SK-N-SH (cell line): ENCODE data around the gene RNF151.

Source experiments
- CHD2 ChIP-seq: fragments of 150-350 bp; IDR thresholded peaks from 2 replicates; pipeline ENCODE4 v1.6.1; 2018; ENCODE audit warnings: low read length; ENCODE audit not compliant: partially characterized antibody
- CTCF ChIP-seq: fragments of 200-600 bp; sonication (generic); IDR thresholded peaks from 2 replicates; pipeline ENCODE4 v1.6.1; 2017; ENCODE audit warnings: antibody characterized with exemption, mild to moderate bottlenecking, moderate library complexity
- EP300 ChIP-seq, 2 experiments: IDR thresholded peaks; 2 replicates each; pipeline versions ENCODE4 v1.4.0 to v1.6.1; 2012; ENCODE audit warnings: borderline replicate concordance in 1 of 2, low read depth in 1 of 2, low read length in 1 of 2
- EZH2phosphoT487 ChIP-seq: fragments of 200-600 bp; sonication (generic); IDR thresholded peaks from 2 replicates; pipeline ENCODE4 v1.6.1; 2017; ENCODE audit warnings: low read depth, mixed run types, mild to moderate bottlenecking, antibody characterized with exemption, moderate library complexity, borderline replicate concordance
- GABPA ChIP-seq: IDR thresholded peaks from 2 replicates; pipeline ENCODE4 v1.4.0; 2012; ENCODE audit warnings: low read depth, mild to moderate bottlenecking
- MAX ChIP-seq: IDR thresholded peaks from 2 replicates; pipeline ENCODE4 v1.4.0; 2012; ENCODE audit warnings: low read depth
- MEF2A ChIP-seq: IDR thresholded peaks from 2 replicates; pipeline ENCODE4 v1.4.0; 2012; ENCODE audit warnings: low read depth, borderline replicate concordance
- MXI1 ChIP-seq: IDR thresholded peaks from 2 replicates; pipeline ENCODE4 v1.6.1; 2012; ENCODE audit warnings: mild to moderate bottlenecking, low read depth, low read length, improper control_type of control experiment
- POLR2AphosphoS5 ChIP-seq: IDR thresholded peaks from 2 replicates; pipeline ENCODE4 v1.6.1; 2012; ENCODE audit warnings: low read depth, low read length
- RAD21 ChIP-seq: IDR thresholded peaks from 2 replicates; pipeline ENCODE4 v1.6.1; 2012; ENCODE audit warnings: mild to moderate bottlenecking, low read length
- REST ChIP-seq: IDR thresholded peaks from 2 replicates; pipeline ENCODE4 v1.6.1; 2012; ENCODE audit warnings: mild to moderate bottlenecking, low read depth, low read length, moderate library complexity
- YY1 ChIP-seq: IDR thresholded peaks from 2 replicates; pipeline ENCODE4 v1.4.0; 2012; ENCODE audit warnings: low read depth, mild to moderate bottlenecking

DNA sequence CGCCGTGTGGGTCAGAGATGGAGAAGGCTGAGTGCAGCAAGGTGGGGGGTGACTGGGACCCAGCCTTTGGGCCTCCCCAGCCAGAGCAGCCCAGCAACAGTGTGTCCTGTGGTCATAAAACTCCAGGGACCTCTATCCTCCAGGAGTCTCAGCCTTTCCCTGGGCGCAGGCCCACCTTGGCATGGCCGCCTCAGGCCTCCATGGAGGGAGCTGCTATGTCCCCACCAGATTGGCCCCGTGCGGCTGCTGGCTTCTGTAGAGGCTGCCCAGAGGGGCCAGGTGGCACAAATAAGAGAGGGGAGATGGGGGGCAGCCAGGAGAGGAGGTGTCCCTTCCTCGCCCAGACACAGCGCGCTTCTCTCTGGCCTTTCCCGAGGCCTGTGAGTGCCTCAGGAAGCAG lies 20.5 kb downstream of the RNF151 start:
- TF ChIP-seq REST (no peak), GABPA (no peak), CTCF (no peak), MXI1 (no peak), RAD21 (no peak), POLR2AphosphoS5 (no peak), EP300 (IDR thresholded peaks at IDR 0.05; ENCODE audit: borderline replicate concordance in 1 of 2, low read depth in 1 of 2, low read length in 1 of 2) (no peak), MEF2A (no peak), EZH2phosphoT487 (no peak), YY1 (no peak), MAX (no peak), CHD2 (no peak)
